ENCODE measurements around the gene LDLRAD4.

The LDLRAD4 gene

GRCh38 chr18:13427354-13427753, 208.8 kb downstream of the LDLRAD4 start:
- H3K36me3 ChIP-seq (ENCODE audit: insufficient read depth), result no peaks in the 10 kb centered on the region
- TF ChIP-seq, protein P1, sequence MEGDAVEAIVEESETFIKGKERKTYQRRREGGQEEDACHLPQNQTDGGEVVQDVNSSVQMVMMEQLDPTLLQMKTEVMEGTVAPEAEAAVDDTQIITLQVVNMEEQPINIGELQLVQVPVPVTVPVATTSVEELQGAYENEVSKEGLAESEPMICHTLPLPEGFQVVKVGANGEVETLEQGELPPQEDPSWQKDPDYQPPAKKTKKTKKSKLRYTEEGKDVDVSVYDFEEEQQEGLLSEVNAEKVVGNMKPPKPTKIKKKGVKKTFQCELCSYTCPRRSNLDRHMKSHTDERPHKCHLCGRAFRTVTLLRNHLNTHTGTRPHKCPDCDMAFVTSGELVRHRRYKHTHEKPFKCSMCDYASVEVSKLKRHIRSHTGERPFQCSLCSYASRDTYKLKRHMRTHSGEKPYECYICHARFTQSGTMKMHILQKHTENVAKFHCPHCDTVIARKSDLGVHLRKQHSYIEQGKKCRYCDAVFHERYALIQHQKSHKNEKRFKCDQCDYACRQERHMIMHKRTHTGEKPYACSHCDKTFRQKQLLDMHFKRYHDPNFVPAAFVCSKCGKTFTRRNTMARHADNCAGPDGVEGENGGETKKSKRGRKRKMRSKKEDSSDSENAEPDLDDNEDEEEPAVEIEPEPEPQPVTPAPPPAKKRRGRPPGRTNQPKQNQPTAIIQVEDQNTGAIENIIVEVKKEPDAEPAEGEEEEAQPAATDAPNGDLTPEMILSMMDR (conservative IDR thresholded peaks at IDR 0.05; ENCODE audit: low read depth, low read length), result no peak
- no peak overlapping the region for H3K4me2 ChIP-seq
- H4K20me1 ChIP-seq (ENCODE audit: insufficient read depth), result no peaks in the 10 kb centered on the region
- no peaks in the 10 kb centered on the region for H3K79me2 ChIP-seq (ENCODE audit: insufficient read depth, low read depth)
- H2AFZ ChIP-seq (ENCODE audit: low read depth), result no peak overlapping the region
- H3K27ac ChIP-seq, result no peak overlapping the region
- no peak overlapping the region for H3K4me3 ChIP-seq (IDR thresholded peaks at IDR 0.05; ENCODE audit: insufficient read depth, low read depth, low read length)
- no peaks in the 10 kb centered on the region for H3K4me1 ChIP-seq (ENCODE audit: low read depth, poor library complexity, severe bottlenecking)
- H3K9ac ChIP-seq, result no peak overlapping the region
- H3K27me3 ChIP-seq (ENCODE audit: insufficient read depth, low read depth), result no peaks in the 10 kb centered on the region

DNA sequence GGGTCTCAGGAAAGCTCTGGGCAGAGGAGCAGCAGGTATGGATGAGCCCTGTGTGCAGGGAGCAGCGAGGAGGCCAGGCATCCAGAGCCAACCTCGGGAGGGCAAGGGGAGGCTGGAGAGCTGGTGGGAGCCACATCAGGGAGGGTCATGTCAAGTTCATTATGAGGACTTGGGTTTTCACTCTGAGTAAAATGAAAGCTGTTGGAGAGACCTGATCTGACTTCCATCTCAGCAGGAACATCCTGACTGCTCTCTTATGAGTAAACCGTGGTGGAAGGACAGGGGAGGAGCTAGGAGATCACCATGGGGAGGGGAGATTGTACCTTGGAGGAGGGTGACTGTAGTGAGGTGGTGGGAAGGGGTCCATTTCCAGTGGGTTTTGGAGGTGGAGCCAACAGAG, 209.8 kb downstream of the LDLRAD4 start:
- Histone ChIP-seq H3K9ac (no peak overlapping the region), H4K20me1 (ENCODE audit: insufficient read depth) (no peaks in the 10 kb centered on the region), H3K4me1 (ENCODE audit: low read depth, poor library complexity, severe bottlenecking) (no peaks in the 10 kb centered on the region), H3K27me3 (ENCODE audit: insufficient read depth, low read depth) (no peaks in the 10 kb centered on the region), H3K4me2 (no peak overlapping the region), H3K36me3 (ENCODE audit: insufficient read depth) (no peaks in the 10 kb centered on the region), H3K79me2 (ENCODE audit: insufficient read depth, low read depth) (no peaks in the 10 kb centered on the region), H3K4me3 (IDR thresholded peaks at IDR 0.05; ENCODE audit: insufficient read depth, low read depth, low read length) (no peak overlapping the region), H2AFZ (ENCODE audit: low read depth) (no peak overlapping the region), H3K27ac (no peak overlapping the region)
- TF ChIP-seq, protein P1 (conservative IDR thresholded peaks at IDR 0.05; ENCODE audit: low read depth, low read length), result no peak

- Histone ChIP-seq H3K27ac (no peak overlapping the region), H3K79me2 (ENCODE audit: insufficient read depth, low read depth) (no peaks in the 10 kb centered on the region), H3K4me3 (IDR thresholded peaks at IDR 0.05; ENCODE audit: insufficient read depth, low read depth, low read length) (no peak overlapping the region), H3K4me2 (no peak overlapping the region), H3K9ac (no peak overlapping the region), H2AFZ (ENCODE audit: low read depth) (no peak overlapping the region), H3K4me1 (ENCODE audit: low read depth, poor library complexity, severe bottlenecking) (no peaks in the 10 kb centered on the region), H3K36me3 (ENCODE audit: insufficient read depth) (no peaks in the 10 kb centered on the region), H3K27me3 (ENCODE audit: insufficient read depth, low read depth) (no peaks in the 10 kb centered on the region), H4K20me1 (ENCODE audit: insufficient read depth) (no peaks in the 10 kb centered on the region)
- TF ChIP-seq, protein P1 (conservative IDR thresholded peaks at IDR 0.05; ENCODE audit: low read depth, low read length), result no peak
Observed at GRCh38 chr18:13429016-13429415, 210.5 kb downstream of the LDLRAD4 start.

- Histone ChIP-seq H3K4me2 (no peak overlapping the region), H2AFZ (ENCODE audit: low read depth) (no peak overlapping the region), H3K9ac (no peak overlapping the region), H3K4me1 (ENCODE audit: low read depth, poor library complexity, severe bottlenecking) (no peaks in the 10 kb centered on the region), H3K4me3 (IDR thresholded peaks at IDR 0.05; ENCODE audit: insufficient read depth, low read depth, low read length) (no peak overlapping the region), H3K36me3 (ENCODE audit: insufficient read depth) (no peaks in the 10 kb centered on the region), H3K27me3 (ENCODE audit: insufficient read depth, low read depth) (no peaks in the 10 kb centered on the region), H3K27ac (no peak overlapping the region), H3K79me2 (ENCODE audit: insufficient read depth, low read depth) (no peaks in the 10 kb centered on the region), H4K20me1 (ENCODE audit: insufficient read depth) (no peaks in the 10 kb centered on the region)
- TF ChIP-seq, protein P1 (conservative IDR thresholded peaks at IDR 0.05; ENCODE audit: low read depth, low read length), result no peak
Observed at GRCh38 chr18:13429884-13430510, 211.4 kb downstream of the LDLRAD4 start.
